Endodermal cell (in vitro differentiated cells): Measurements from ENCODE around the gene PSMB5. TPM values are rescaled to one million over a fixed set of nuclear protein-coding genes. Genes with fewer than 3 reads are reported as not detected.

Source experiments
- DNase-seq: peaks from one replicate; pipeline ENCODE4 v3.0.0-alpha.2; 2017
- H3K27ac ChIP-seq: 2 replicates; pipeline ENCODE4 v1.5.1; 2013; ENCODE audit warnings: mild to moderate bottlenecking, low read depth, low read length, moderate library complexity
- H3K27me3 ChIP-seq: 2 replicates; pipeline ENCODE4 v1.6.1; 2013; ENCODE audit warnings: mild to moderate bottlenecking, low read length, moderate library complexity; ENCODE audit not compliant: insufficient read depth, control insufficient read depth, poor library complexity, severe bottlenecking
- H3K36me3 ChIP-seq: 2 replicates; pipeline ENCODE4 v1.7.0; 2013; ENCODE audit warnings: mild to moderate bottlenecking, low read length, moderate library complexity; ENCODE audit not compliant: control insufficient read depth, insufficient read depth
- H3K4me1 ChIP-seq: one replicate; pipeline ENCODE4 v1.7.0; 2013; ENCODE audit warnings: low read length; ENCODE audit not compliant: control insufficient read depth, insufficient read depth
- H3K4me3 ChIP-seq: 2 replicates; pipeline ENCODE4 v1.5.1; 2013; ENCODE audit warnings: mild to moderate bottlenecking, low read length, moderate library complexity
- H3K9ac ChIP-seq: 2 replicates; pipeline ENCODE4 v1.6.1; 2013; ENCODE audit warnings: mild to moderate bottlenecking, low read length, moderate library complexity; ENCODE audit not compliant: poor library complexity, severe bottlenecking; ENCODE audit errors: extremely low read depth
- H3K9me3 ChIP-seq: 2 replicates; pipeline ENCODE4 v1.6.1; 2013; ENCODE audit warnings: mild to moderate bottlenecking, low read length, moderate library complexity; ENCODE audit not compliant: control insufficient read depth
- H3K27ac Mint-ChIP-seq: 2 replicates; pipeline ENCODE4 v1.8.0; 2020; ENCODE audit warnings: mixed read lengths
- H3K27me3 Mint-ChIP-seq: 2 replicates; pipeline ENCODE4 v1.8.0; 2021; ENCODE audit warnings: mild to moderate bottlenecking, mixed read lengths; ENCODE audit not compliant: insufficient read depth
- H3K36me3 Mint-ChIP-seq: 2 replicates; pipeline ENCODE4 v1.8.0; 2020; ENCODE audit warnings: low read depth, mixed read lengths
- H3K4me1 Mint-ChIP-seq: 2 replicates; pipeline ENCODE4 v1.8.0; 2020; ENCODE audit warnings: mixed read lengths
- H3K4me3 Mint-ChIP-seq: 2 replicates; pipeline ENCODE4 v1.8.0; 2020; ENCODE audit warnings: mild to moderate bottlenecking, moderate library complexity, mixed read lengths
- H3K9me3 Mint-ChIP-seq: 2 replicates; pipeline ENCODE4 v1.8.0; 2020; ENCODE audit warnings: mild to moderate bottlenecking, mixed read lengths
- CTCF ChIP-seq: fragments of 200-600 bp; sonication (generic); conservative IDR thresholded peaks from 2 replicates; pipeline ENCODE4 v1.5.0; 2021; ENCODE audit warnings: antibody characterized with exemption, mild to moderate bottlenecking
- WGBS, 2 experiments: methylation state at CpG; one replicate each; pipeline versions ENCODE4 v1.1.5 to v1.1.7; 2013; ENCODE audit warnings: missing lambda C conversion rate in 2 of 2, mixed read lengths in 1 of 2; ENCODE audit not compliant: insufficient coverage in 1 of 2, insufficient read length in 1 of 2; 5-methylcytosine and 5-hydroxymethylcytosine counted together
- total RNA-seq, 2 donors: library from RNA; stranded (reverse); fragmentation: NEBNext Ultra II Directional in 1 of 2; extraction: Animal tissue kit (Norgen Biotek cat#: 25700) in 1 of 2; gene quantifications; 2 replicates in 1 of 2; 3 replicates in 1 of 2; pipeline ENCODE4 v1.2.1, GENCODE V29; 2021

Gene PSMB5
- total RNA-seq, 2 donors from 2014 or later, result 227 to 257 TPM

DNA sequence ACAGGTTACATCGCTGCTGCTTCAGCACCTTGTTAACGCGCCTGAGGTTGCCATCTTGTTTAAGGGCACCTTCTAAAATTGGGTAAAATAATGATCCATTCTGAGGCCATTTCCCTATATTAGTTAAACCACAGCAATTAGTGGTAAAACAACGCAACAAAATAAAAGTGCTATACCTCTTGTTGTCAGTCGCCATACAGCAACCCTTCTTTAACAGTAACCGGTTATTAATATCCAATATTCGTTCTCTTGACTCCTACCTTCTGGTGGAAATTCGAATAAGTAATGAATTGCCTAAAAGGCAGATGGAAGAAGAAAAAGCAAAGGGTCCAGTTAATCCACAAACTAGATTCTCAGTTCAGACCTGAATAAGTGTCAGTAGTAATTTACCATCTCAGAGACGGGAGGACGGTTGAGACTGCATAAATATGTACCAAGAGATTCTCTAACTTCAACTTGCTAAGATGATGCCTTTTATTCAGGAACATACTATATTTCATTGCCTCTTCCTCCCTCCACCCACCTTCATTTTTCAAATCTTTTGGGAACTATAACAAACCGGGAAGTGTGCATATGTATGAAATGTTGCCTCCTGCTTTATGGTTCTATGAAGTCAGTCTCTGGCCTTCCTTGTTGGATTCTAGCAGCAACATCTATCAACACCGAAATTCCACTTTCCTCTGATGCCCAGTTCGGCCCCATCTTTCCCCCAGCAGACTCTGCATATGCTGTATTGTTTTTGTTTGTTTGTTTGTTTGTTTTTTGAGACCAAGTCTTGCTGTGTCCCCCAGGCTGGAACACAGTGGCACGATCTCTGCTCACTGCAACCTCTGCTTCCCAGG lies 824 bp upstream of the PSMB5 start:
- Mint-ChIP-seq H3K27me3 (no peaks in the 10 kb centered on the region), H3K27ac (peak overlapping the region; percentile 98), H3K36me3 (peaks cover 29% of the 10 kb centered on the region), H3K4me3 (peak overlapping the region; percentile 88), H3K4me1 (peaks cover 18% of the 10 kb centered on the region), H3K9me3 (no peaks in the 10 kb centered on the region)
- Histone ChIP-seq H3K4me3 (peak overlapping the region; percentile 97), H3K9me3 (peaks cover 4% of the 10 kb centered on the region), H3K27ac (peak overlapping the region; percentile 95), H3K9ac (peak overlapping the region; percentile 98), H3K27me3 (no peaks in the 10 kb centered on the region), H3K36me3 (peaks cover 28% of the 10 kb centered on the region), H3K4me1 (no peaks in the 10 kb centered on the region)
- TF ChIP-seq CTCF, result no peak
- WGBS, 2 experiments, result 69 to 70% methylated on average over 10 to 13 of the region's 14 CpGs
- peak; percentile 32 for DNase-seq

DNA sequence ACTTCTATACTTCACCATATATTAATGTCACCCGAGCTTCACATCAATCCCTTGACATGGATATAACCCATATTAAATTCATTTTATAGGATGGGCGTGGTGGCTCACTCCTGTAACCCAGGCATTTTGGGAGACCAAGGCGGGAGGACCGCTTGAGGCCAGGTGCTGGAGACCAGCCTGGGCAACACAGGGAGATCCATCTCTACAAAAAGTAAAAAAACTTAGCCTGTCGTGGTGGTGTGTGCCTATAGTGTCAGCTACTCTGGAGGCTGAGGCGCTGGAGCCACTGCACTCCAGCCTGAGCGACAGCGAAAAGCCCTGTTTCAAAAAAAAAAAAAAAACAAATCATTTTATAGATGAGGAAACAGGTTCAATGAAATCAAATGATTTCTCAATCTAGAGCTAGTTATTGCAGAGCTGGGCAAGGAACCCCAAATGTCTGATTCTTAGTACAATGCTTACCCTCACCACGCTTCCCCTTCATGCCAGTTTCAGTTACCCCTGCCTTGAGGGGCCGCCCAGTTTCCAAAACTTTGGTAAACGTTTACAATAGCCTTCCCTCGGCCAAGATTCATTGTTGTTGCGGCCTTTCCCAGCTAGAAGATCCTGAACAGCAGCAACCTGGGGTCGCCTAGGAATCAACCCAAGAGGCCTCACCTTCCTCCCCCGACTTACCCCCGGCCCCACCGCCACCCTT lies 751 bp downstream of the PSMB5 start:
- H3K4me1 Mint-ChIP-seq, result peaks cover 18% of the 10 kb centered on the region
- peak overlapping the region; percentile 88 for H3K4me3 Mint-ChIP-seq
- peaks cover 38% of the 10 kb centered on the region for H3K36me3 ChIP-seq
- no peaks in the 10 kb centered on the region for H3K27me3 ChIP-seq
- no peaks in the 10 kb centered on the region for H3K4me1 ChIP-seq
- peak; percentile 26 for DNase-seq
- peaks cover 4% of the 10 kb centered on the region for H3K9me3 ChIP-seq
- peak overlapping the region; percentile 98 for H3K27ac Mint-ChIP-seq
- H3K4me3 ChIP-seq, result peak overlapping the region; percentile 97
- 36 to 44% methylated on average over 7 to 17 of the region's 17 CpGs for WGBS, 2 experiments
- no peaks in the 10 kb centered on the region for H3K9me3 Mint-ChIP-seq
- no peaks in the 10 kb centered on the region for H3K27me3 Mint-ChIP-seq
- peak overlapping the region; percentile 98 for H3K9ac ChIP-seq
- peak overlapping the region; percentile 95 for H3K27ac ChIP-seq
- peaks cover 38% of the 10 kb centered on the region for H3K36me3 Mint-ChIP-seq
- no peak for TF ChIP-seq CTCF

DNA sequence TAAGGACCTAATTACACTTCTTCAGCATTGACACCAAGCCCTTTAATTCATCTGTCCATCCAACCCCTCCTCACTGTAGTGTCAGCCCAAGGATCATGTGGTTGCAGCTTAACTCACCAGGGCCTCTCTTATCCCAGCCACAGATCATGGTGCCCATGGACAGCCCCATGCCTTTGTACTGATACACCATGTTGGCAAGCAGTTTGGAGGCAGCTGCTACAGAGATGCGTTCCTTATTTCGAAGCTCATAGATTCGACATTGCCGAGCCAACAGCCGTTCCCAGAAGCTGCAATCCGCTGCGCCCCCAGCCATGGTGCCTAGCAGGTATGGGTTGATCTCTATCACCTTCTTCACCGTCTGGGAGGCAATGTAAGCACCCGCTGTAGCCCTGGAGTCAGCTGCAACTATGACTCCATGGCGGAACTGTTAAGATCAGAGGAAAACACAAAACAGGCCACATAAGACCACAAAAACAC lies 1.4 kb downstream of the PSMB5 start:
- no peaks in the 10 kb centered on the region for H3K27me3 ChIP-seq
- H3K27ac Mint-ChIP-seq, result peak overlapping the region; percentile 98
- TF ChIP-seq CTCF, result no peak
- peak overlapping the region; percentile 97 for H3K4me3 ChIP-seq
- peaks cover 42% of the 10 kb centered on the region for H3K36me3 Mint-ChIP-seq
- H3K36me3 ChIP-seq, result peaks cover 44% of the 10 kb centered on the region
- WGBS, 2 experiments, result 94 to 96% methylated on average over 10 of the region's 10 CpGs
- peaks cover 16% of the 10 kb centered on the region for H3K4me1 Mint-ChIP-seq
- H3K9me3 ChIP-seq, result peaks cover 4% of the 10 kb centered on the region
- DNase-seq, result no peak
- no peaks in the 10 kb centered on the region for H3K9me3 Mint-ChIP-seq
- H3K4me3 Mint-ChIP-seq, result peak overlapping the region; percentile 88
- no peak overlapping the region for H3K27ac ChIP-seq
- H3K9ac ChIP-seq, result no peak overlapping the region
- no peaks in the 10 kb centered on the region for H3K27me3 Mint-ChIP-seq
- no peaks in the 10 kb centered on the region for H3K4me1 ChIP-seq
